Esophagus squamous epithelium (tissue), 4 donors: ENCODE measurements around the gene SIX6.

Experiments used
- CTCF ChIP-seq, 6 experiments: fragments of 450-650 bp in 4 of 6; fragments of 200-600 bp in 2 of 6; sonication (generic) in 2 of 6; IDR thresholded peaks; one replicate each; pipeline ENCODE4 v1.5.1; 2016 to 2019; ENCODE audit warnings: antibody characterized with exemption in 6 of 6, mild to moderate bottlenecking in 4 of 6, moderate library complexity in 4 of 6
- POLR2A ChIP-seq, 4 donors: fragments of 450-650 bp; IDR thresholded peaks; one replicate each; pipeline ENCODE4 v1.6.1; 2017; ENCODE audit warnings: antibody characterized with exemption in 4 of 4, mild to moderate bottlenecking in 4 of 4, moderate library complexity in 3 of 4

GRCh38 chr14:60506462-60506984 lies 2.4 kb upstream of the SIX6 start:
- TF ChIP-seq CTCF (IDR thresholded peaks at IDR 0.05) (no peak), POLR2A (IDR thresholded peaks at IDR 0.05) (no peak)
